ENCODE data around the gene ATG5.

ATG5 gene

DNA sequence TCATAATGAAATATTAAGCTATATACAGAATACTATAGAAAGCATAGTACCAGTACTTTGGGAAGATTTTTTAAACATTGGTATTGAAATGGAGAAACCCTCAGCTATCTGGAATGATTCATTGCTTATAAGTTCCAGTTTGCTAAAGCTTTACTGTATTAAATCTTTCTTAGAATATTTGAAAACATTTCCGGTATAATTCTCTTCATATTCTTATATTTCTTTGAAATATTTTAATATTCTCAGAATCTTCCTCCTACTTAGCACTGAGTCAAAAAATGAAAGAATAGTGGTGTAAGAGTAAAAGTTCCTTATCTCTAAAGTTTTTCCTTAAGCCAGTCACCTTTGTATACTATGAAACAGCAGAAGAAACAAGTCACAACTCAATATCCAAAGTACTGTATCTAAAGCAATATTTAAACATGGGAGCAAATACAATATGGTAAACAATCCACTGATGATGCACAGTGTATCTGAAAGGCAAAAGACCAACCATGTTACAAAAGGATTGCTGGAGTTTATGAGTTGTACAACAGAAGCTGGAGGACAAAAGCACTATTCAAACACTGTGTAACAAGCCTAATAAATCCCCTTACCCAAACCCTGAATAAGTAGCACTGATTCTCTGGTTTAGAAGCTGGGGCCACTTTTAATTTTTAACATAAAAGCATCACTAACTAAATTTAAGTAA, 137.3 kb downstream of the ATG5 start:
- ChIA-PET POLR2A (no interaction called here), CTCF (interaction anchor here (0.8 to 2.6 kb wide), 3 partner anchors 99 to 756 kb away, joined by 3 to 10 read pairs (median 5); no protein-coding TSS in a partner anchor)
- DNase-seq (ENCODE audit: low read depth, low spot score), result no peak
- no peak overlapping the region for H3K4me3 ChIP-seq (ENCODE audit: low read depth, low read length)
- TF ChIP-seq, protein P1, sequence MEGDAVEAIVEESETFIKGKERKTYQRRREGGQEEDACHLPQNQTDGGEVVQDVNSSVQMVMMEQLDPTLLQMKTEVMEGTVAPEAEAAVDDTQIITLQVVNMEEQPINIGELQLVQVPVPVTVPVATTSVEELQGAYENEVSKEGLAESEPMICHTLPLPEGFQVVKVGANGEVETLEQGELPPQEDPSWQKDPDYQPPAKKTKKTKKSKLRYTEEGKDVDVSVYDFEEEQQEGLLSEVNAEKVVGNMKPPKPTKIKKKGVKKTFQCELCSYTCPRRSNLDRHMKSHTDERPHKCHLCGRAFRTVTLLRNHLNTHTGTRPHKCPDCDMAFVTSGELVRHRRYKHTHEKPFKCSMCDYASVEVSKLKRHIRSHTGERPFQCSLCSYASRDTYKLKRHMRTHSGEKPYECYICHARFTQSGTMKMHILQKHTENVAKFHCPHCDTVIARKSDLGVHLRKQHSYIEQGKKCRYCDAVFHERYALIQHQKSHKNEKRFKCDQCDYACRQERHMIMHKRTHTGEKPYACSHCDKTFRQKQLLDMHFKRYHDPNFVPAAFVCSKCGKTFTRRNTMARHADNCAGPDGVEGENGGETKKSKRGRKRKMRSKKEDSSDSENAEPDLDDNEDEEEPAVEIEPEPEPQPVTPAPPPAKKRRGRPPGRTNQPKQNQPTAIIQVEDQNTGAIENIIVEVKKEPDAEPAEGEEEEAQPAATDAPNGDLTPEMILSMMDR (IDR thresholded peaks at IDR 0.05; ENCODE audit: insufficient read depth, low read length, missing control alignments), result no peak

DNA sequence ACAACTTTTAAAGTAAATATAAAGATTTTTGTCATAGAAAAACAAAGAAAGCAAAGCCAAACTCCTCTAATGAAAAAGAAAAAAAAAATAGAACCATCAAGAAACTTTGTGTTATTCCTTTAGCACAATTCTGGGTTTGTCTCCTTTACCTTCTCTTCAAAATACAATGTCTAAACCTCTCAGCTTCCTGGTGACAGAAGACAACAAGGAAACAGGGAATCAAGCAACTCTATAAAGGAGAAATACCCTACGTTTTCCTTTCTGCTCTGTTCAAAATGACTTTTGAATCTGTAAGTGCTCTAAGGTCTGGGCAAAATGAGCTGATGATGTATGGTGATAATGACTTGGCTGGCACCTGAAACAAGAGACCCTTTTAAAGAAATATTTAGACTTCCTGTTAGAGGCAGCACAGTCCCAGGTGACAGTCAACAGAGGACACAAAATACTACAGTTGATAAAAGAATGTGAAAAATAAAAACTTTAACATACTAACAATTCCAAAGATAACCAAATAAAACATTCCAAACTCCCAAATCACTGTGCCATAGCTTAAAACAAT, 138.1 kb downstream of the ATG5 start:
- ChIA-PET POLR2A (no interaction called here), CTCF (interaction anchor here (0.8 to 2.6 kb wide), 3 partner anchors 98 to 755 kb away, joined by 3 to 10 read pairs (median 5); no protein-coding TSS in a partner anchor)
- DNase-seq (ENCODE audit: low read depth, low spot score), result no peak
- TF ChIP-seq, protein P1 (IDR thresholded peaks at IDR 0.05; ENCODE audit: insufficient read depth, low read length, missing control alignments), result no peak
- no peak overlapping the region for H3K4me3 ChIP-seq (ENCODE audit: low read depth, low read length)

DNA sequence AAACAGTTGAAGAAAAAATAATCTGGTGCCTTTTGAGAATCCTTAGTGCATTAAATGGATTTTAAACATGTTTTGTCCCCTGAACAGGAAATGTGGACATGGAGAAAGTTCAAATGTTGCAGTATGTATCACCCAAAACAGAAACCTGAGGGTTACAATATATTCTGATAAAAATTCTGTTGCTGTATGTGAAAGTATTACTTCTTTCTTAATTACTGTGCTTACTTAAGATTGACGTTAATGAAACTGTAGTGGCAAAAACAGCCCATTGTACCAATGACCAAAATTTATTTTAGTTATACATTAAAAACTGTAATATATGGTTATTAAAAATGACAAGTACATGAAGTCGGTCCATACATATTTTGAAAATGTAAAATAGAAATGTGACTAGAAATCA, 138.8 kb downstream of the ATG5 start:
- H3K4me3 ChIP-seq (ENCODE audit: low read depth, low read length), result no peak overlapping the region
- DNase-seq (ENCODE audit: low read depth, low spot score), result no peak
- ChIA-PET POLR2A (no interaction called here), CTCF (interaction anchor here (2.6 kb wide), 1 partner anchor 115 kb away, joined by 10 read pairs; no protein-coding TSS in a partner anchor)
- TF ChIP-seq, protein P1 (IDR thresholded peaks at IDR 0.05; ENCODE audit: insufficient read depth, low read length, missing control alignments), result no peak

DNA sequence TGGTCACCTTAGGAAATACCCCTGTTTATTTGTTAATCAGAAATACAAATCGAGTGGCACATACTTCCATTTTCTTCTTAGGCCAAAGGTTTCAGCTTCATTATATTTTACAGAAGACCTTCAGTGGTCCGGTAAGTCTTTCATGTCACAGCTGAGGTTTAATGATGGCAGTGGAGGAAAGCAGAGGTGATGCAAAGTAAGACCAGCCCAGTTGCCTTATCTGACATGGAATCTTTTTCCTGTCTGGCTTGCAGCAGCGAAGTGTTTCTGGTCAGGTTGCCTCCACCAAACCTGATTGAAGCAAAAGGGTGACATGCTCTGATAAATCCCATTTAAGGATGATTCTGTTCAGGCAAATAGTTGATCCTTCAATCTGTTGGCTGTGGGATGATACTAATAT, 139.4 kb downstream of the ATG5 start:
- TF ChIP-seq, protein P1 (IDR thresholded peaks at IDR 0.05; ENCODE audit: insufficient read depth, low read length, missing control alignments), result no peak
- POLR2A ChIA-PET, result no interaction called here
- H3K4me3 ChIP-seq (ENCODE audit: low read depth, low read length), result no peak overlapping the region
- DNase-seq (ENCODE audit: low read depth, low spot score), result no peak
- CTCF ChIA-PET, result interaction anchor here (2.6 kb wide), 1 partner anchor 115 kb away, joined by 10 read pairs; no protein-coding TSS in a partner anchor

DNA sequence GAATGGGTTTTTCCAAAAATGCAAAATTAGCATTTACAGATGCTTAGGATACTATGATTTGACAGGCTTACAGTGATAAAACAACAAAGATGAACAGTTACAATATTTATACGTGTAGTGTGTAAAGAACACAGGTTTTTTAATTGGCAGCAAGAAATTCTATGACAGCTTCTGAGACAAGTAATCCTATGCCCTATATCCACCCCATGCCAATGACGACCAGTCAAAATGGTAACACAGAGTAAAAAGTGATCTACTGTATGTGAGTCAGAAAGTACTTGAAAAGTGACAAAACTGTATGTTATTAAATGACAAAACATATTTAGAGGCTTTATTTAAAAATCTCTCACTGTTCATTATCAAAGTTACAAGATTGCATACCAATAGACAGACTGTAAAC, 139.9 kb downstream of the ATG5 start:
- TF ChIP-seq, protein P1 (IDR thresholded peaks at IDR 0.05; ENCODE audit: insufficient read depth, low read length, missing control alignments), result no peak
- no peak overlapping the region for H3K4me3 ChIP-seq (ENCODE audit: low read depth, low read length)
- ChIA-PET POLR2A (interaction anchor here (0.6 kb wide), 1 partner anchor 151 kb away, joined by 4 read pairs; no protein-coding TSS in a partner anchor), CTCF (no interaction called here)
- no peak for DNase-seq (ENCODE audit: low read depth, low spot score)

DNA sequence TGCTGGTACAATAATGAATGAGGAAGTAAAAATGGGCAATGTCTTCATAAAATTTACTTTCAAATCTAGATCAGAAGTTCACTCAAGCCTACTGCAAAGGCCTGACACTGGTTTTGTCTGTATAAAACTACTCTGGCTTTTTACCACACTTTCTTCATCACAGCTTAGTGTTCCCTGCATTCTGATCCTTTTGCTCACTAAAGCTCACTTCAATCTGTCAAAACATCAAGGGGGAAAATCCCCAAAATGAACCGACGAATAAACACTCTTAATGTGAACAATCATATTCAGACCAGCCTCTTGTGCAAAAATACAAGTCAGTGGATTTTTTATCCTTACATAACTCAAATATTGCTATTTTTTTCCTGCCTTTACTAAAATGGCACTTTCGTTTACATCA, 140.9 kb downstream of the ATG5 start:
- DNase-seq (ENCODE audit: low read depth, low spot score), result no peak
- TF ChIP-seq, protein P1 (IDR thresholded peaks at IDR 0.05; ENCODE audit: insufficient read depth, low read length, missing control alignments), result no peak
- H3K4me3 ChIP-seq (ENCODE audit: low read depth, low read length), result no peak overlapping the region
- POLR2A ChIA-PET, result no interaction called here
- CTCF ChIA-PET, result no interaction called here

Data from AG04449 (cell line).